ENCODE data around the gene DAB2IP. TPM values are rescaled to one million over a fixed set of nuclear protein-coding genes. Genes with fewer than 3 reads are reported as not detected.

Gene DAB2IP
- total RNA-seq, 1 experiment from 2014 or later = 31.0 TPM

- H3K9ac ChIP-seq (ENCODE audit: low read length) = no peak overlapping the region
- no peak for TF ChIP-seq POLR2AphosphoS5 (IDR thresholded peaks at IDR 0.05; ENCODE audit: low read depth, low read length)
- TF ChIP-seq EZH2phosphoT487 (IDR thresholded peaks at IDR 0.05; ENCODE audit: borderline replicate concordance) = no peak
- no peak for TF ChIP-seq EZH2 (IDR thresholded peaks at IDR 0.05)
- TF ChIP-seq ATF3 (IDR thresholded peaks at IDR 0.05) = no peak
- intact Hi-C loops (cut with micrococcal nuclease) = no loop called here
- H3K36me3 ChIP-seq (ENCODE audit: control insufficient read depth in 1 of 2, insufficient read depth in 2 of 2, low read length in 2 of 2) = no peaks in the 10 kb centered on the region
- no peaks in the 10 kb centered on the region for H4K20me1 ChIP-seq (ENCODE audit: insufficient read depth)
- CTCF ChIA-PET = interaction anchor here (0.8 to 1.2 kb wide), 2 partner anchors 11 to 12 kb away, joined by 3 read pairs; no protein-coding TSS in a partner anchor
- no peaks in the 10 kb centered on the region for H3K27me3 ChIP-seq (ENCODE audit: insufficient read depth, low read length)
- no peak overlapping the region for H2AFZ ChIP-seq (ENCODE audit: low read depth, low read length, poor library complexity, severe bottlenecking)
- POLR2A ChIA-PET = no interaction called here
- H3K9me3 ChIP-seq (ENCODE audit: control insufficient read depth in 1 of 2, insufficient read depth in 1 of 2, low read depth in 1 of 2, low read length in 2 of 2) = no peaks in the 10 kb centered on the region
- H3K4me1 ChIP-seq (ENCODE audit: control insufficient read depth in 1 of 2, insufficient read depth in 2 of 2, low read length in 2 of 2) = peaks cover 39 to 41% of the 10 kb centered on the region in 2 experiments
- no peak overlapping the region for H3K27ac ChIP-seq (ENCODE audit: low read depth, low read length)
- BruUV-seq (replicated peaks) = no TSS peak
- H3K4me2 ChIP-seq (ENCODE audit: low read length) = no peak overlapping the region
- RAD21 ChIA-PET (ENCODE audit: low non-redundant PET in 1 of 2, low total read pairs in 2 of 2, uncharacterized antibody in 2 of 2, unreplicated experiment in 2 of 2) = no interaction called here
- no peak for DNase-seq (ENCODE audit: low read depth, low spot score)
- H3K79me2 ChIP-seq (ENCODE audit: insufficient read depth, low read length) = peaks cover 30% of the 10 kb centered on the region; the same call in 1 of the 2 replicates
- no peak overlapping the region for H3K4me3 ChIP-seq (replicated peaks in 1 of 2; ENCODE audit: low read depth in 1 of 2, low read length in 2 of 2)
- no peaks in the 10 kb centered on the region for H3K9me2 ChIP-seq (ENCODE audit: insufficient read depth)
- no peak for ATAC-seq
These were observed 81.5 kb downstream of the DAB2IP start for GRCh38 chr9:121732886-121733285.

GRCh38 chr9:121734465-121734864, 83.0 kb downstream of the DAB2IP start:
- Histone ChIP-seq H2AFZ (ENCODE audit: low read depth, low read length, poor library complexity, severe bottlenecking) (no peak overlapping the region), H3K9me3 (ENCODE audit: control insufficient read depth in 1 of 2, insufficient read depth in 1 of 2, low read depth in 1 of 2, low read length in 2 of 2) (no peaks in the 10 kb centered on the region), H3K27me3 (ENCODE audit: insufficient read depth, low read length) (no peaks in the 10 kb centered on the region), H3K4me1 (ENCODE audit: control insufficient read depth in 1 of 2, insufficient read depth in 2 of 2, low read length in 2 of 2) (peaks cover 40 to 43% of the 10 kb centered on the region in 2 experiments), H3K9me2 (ENCODE audit: insufficient read depth) (no peaks in the 10 kb centered on the region), H3K36me3 (ENCODE audit: control insufficient read depth in 1 of 2, insufficient read depth in 2 of 2, low read length in 2 of 2) (no peaks in the 10 kb centered on the region), H3K4me2 (ENCODE audit: low read length) (peak overlapping the region; percentile 92), H3K4me3 (replicated peaks in 1 of 2; ENCODE audit: low read depth in 1 of 2, low read length in 2 of 2) (no peak overlapping the region), H3K27ac (ENCODE audit: low read depth, low read length) (no peak overlapping the region), H3K79me2 (ENCODE audit: insufficient read depth, low read length) (peaks cover 26% of the 10 kb centered on the region; the same call in 1 of the 2 replicates), H4K20me1 (ENCODE audit: insufficient read depth) (no peaks in the 10 kb centered on the region), H3K9ac (ENCODE audit: low read length) (peak overlapping the region; percentile 60; the same call in 1 of the 2 replicates)
- RAD21 ChIA-PET (ENCODE audit: low non-redundant PET in 1 of 2, low total read pairs in 2 of 2, uncharacterized antibody in 2 of 2, unreplicated experiment in 2 of 2) = interaction anchor here in 1 of 2 experiments (1.2 kb wide), 1 partner anchor 127 kb away, joined by 4 read pairs; no protein-coding TSS in a partner anchor
- ATAC-seq = no peak
- POLR2A ChIA-PET = interaction anchor here (0.9 kb wide), 1 partner anchor 14 kb away, joined by 3 read pairs; no protein-coding TSS in a partner anchor
- DNase-seq (ENCODE audit: low read depth, low spot score) = no peak
- no TSS peak for BruUV-seq (replicated peaks)
- CTCF ChIA-PET = interaction anchor here (0.8 to 2.7 kb wide), 7 partner anchors 8 to 188 kb away, joined by 3 to 6 read pairs (median 4); no protein-coding TSS in a partner anchor
- intact Hi-C loops (cut with micrococcal nuclease) = no loop called here
- TF ChIP-seq YY1 (IDR thresholded peaks at IDR 0.05; ENCODE audit: extremely low read depth, insufficient replicate concordance, low read depth, low read length) (no peak), CTCF (IDR thresholded peaks at IDR 0.05 in 2 of 3, conservative IDR thresholded peaks at IDR 0.05 in 1 of 3; ENCODE audit: borderline replicate concordance in 1 of 3, insufficient read depth in 1 of 3, low read depth in 2 of 3, low read length in 2 of 3) (no peak), EZH2 (IDR thresholded peaks at IDR 0.05) (no peak), FOSL1 (IDR thresholded peaks at IDR 0.05; ENCODE audit: low read depth) (no peak), ZFX (IDR thresholded peaks at IDR 0.05) (no peak), POLR2A (IDR thresholded peaks at IDR 0.05; ENCODE audit: borderline replicate concordance, extremely low read depth, insufficient read depth, insufficient read length) (no peak), ELF1 (IDR thresholded peaks at IDR 0.05; ENCODE audit: borderline replicate concordance, low read depth) (no peak), TCF7L2 (IDR thresholded peaks at IDR 0.05; ENCODE audit: borderline replicate concordance, extremely low read depth, insufficient read depth, insufficient read length) (no peak), ZBTB33 (IDR thresholded peaks at IDR 0.05; ENCODE audit: extremely low read depth, insufficient replicate concordance, low read length) (no peak), JUND (IDR thresholded peaks at IDR 0.05) (no peak), CEBPB (IDR thresholded peaks at IDR 0.05; ENCODE audit: low read depth) (no peak), SRF (IDR thresholded peaks at IDR 0.05; ENCODE audit: low read depth) (no peak), RAD21 (IDR thresholded peaks at IDR 0.05; ENCODE audit: low read depth) (no peak), SIN3A (IDR thresholded peaks at IDR 0.05; ENCODE audit: low read depth) (no peak), EZH2phosphoT487 (IDR thresholded peaks at IDR 0.05; ENCODE audit: borderline replicate concordance) (no peak), EGR1 (IDR thresholded peaks at IDR 0.05; ENCODE audit: low read depth) (no peak)

Measured in HCT116 (cell line).